GM12875 (cell line): ENCODE results near the gene B4GALNT3.

Experiments used
- H3K4me3 ChIP-seq: one replicate; pipeline ENCODE4 v1.5.1; 2011; ENCODE audit warnings: low read depth, low read length, control low read depth
- CTCF ChIP-seq: IDR thresholded peaks from 2 replicates; pipeline ENCODE4 v1.5.1; 2011; ENCODE audit warnings: low read depth, mild to moderate bottlenecking, control low read depth, inconsistent platforms, low read length, moderate library complexity, borderline replicate concordance; ENCODE audit not compliant: insufficient read depth

Gene B4GALNT3

GRCh38 chr12:549476-550082, 89.8 kb downstream of the B4GALNT3 start:
- H3K4me3 ChIP-seq: no peak overlapping the region
- no peak for TF ChIP-seq CTCF

GRCh38 chr12:550473-551260, 90.9 kb downstream of the B4GALNT3 start:
- no peak for TF ChIP-seq CTCF
- H3K4me3 ChIP-seq: no peak overlapping the region

GRCh38 chr12:552466-552865, 92.7 kb downstream of the B4GALNT3 start:
- TF ChIP-seq CTCF: no peak
- no peak overlapping the region for H3K4me3 ChIP-seq

GRCh38 chr12:553216-554000, 93.7 kb downstream of the B4GALNT3 start:
- H3K4me3 ChIP-seq: peak overlapping the region; percentile 54
- no peak for TF ChIP-seq CTCF

- no peak for TF ChIP-seq CTCF
- H3K4me3 ChIP-seq: peak overlapping the region; percentile 54
Measured at GRCh38 chr12:554001-554285, 94.2 kb downstream of the B4GALNT3 start.

GRCh38 chr12:556498-556897, 96.8 kb downstream of the B4GALNT3 start:
- no peak for TF ChIP-seq CTCF

More at GRCh38 chr12:556498-556897, 96.8 kb downstream of the B4GALNT3 start:
- no peak overlapping the region for H3K4me3 ChIP-seq
